GM21619 (cell line): ENCODE results near the gene GPR39.

Source experiments
- ATAC-seq: cut with Tn5 transposase; IDR thresholded peaks from one replicate; pipeline ENCODE4 v1.9.1; 2021; ENCODE audit not compliant: unreplicated experiment

The GPR39 gene

GRCh38 chr2:132668189-132668823, 251.7 kb downstream of the GPR39 start:
- ATAC-seq = no peak

- no peak for ATAC-seq
Observed at GRCh38 chr2:132668987-132669907, 252.6 kb downstream of the GPR39 start.

GRCh38 chr2:132669908-132670495, 253.4 kb downstream of the GPR39 start, which contains the start of gene LYPD1:
Gene LYPD1 (minus strand): TSS chr2:132670205. CDS start chr2:132669932, 273 bp downstream.
- ATAC-seq = no peak

- no peak for ATAC-seq
Observed at GRCh38 chr2:132670496-132671150, 254.0 kb downstream of the GPR39 start.

GRCh38 chr2:132671151-132671835, 254.7 kb downstream of the GPR39 start:
- no peak for ATAC-seq

GRCh38 chr2:132676999-132677398, 260.4 kb downstream of the GPR39 start:
- ATAC-seq = no peak

GRCh38 chr2:132677661-132678060, 261.1 kb downstream of the GPR39 start:
- ATAC-seq = no peak

GRCh38 chr2:132678483-132678882, 261.9 kb downstream of the GPR39 start:
- ATAC-seq = no peak

GRCh38 chr2:132680544-132680943, 263.9 kb downstream of the GPR39 start:
- ATAC-seq = no peak

- no peak for ATAC-seq
Observed at GRCh38 chr2:132681766-132682165, 265.2 kb downstream of the GPR39 start.

- no peak for ATAC-seq
Observed at GRCh38 chr2:132690664-132691303, 274.2 kb downstream of the GPR39 start.

GRCh38 chr2:132691556-132691955, 275.0 kb downstream of the GPR39 start:
- no peak for ATAC-seq

GRCh38 chr2:132692816-132693215, 276.2 kb downstream of the GPR39 start:
- ATAC-seq = no peak
